GM23338 (cell line): Measurements from ENCODE around the gene KIRREL3. TPM values are rescaled to one million over a fixed set of nuclear protein-coding genes. Genes with fewer than 3 reads are reported as not detected.

Experiments
- ATAC-seq: fragments of 200-7000 bp; cut with Tn5 transposase; 3 replicates; pipeline ENCODE4 v1.9.1; 2020
- DNase-seq: peaks from one replicate; pipeline ENCODE4 v3.0.0-alpha.2; 2015; ENCODE audit warnings: low spot score
- H2AFZ ChIP-seq: fragments of 200-600 bp; sonication (generic); 2 replicates; pipeline ENCODE4 v1.8.0; 2016; ENCODE audit warnings: antibody characterized with exemption, mild to moderate bottlenecking, moderate library complexity
- H3F3A ChIP-seq: fragments of 200-600 bp; sonication (generic); replicated peaks from 2 replicates; pipeline ENCODE4 v1.8.0; 2017; ENCODE audit warnings: antibody characterized with exemption, mixed run types, low read depth
- H3K27ac ChIP-seq: fragments of 200-600 bp; sonication (generic); 2 replicates; pipeline ENCODE4 v1.6.1; 2016; ENCODE audit warnings: low read depth
- H3K27me3 ChIP-seq: fragments of 200-600 bp; sonication (generic); 2 replicates; pipeline ENCODE4 v1.8.0; 2016; ENCODE audit warnings: mild to moderate bottlenecking, mixed run types, moderate library complexity; ENCODE audit not compliant: insufficient read depth
- H3K36me3 ChIP-seq: fragments of 200-600 bp; sonication (generic); 2 replicates; pipeline ENCODE4 v1.8.0; 2016; ENCODE audit warnings: mild to moderate bottlenecking; ENCODE audit not compliant: insufficient read depth
- H3K4me1 ChIP-seq: fragments of 200-600 bp; sonication (generic); 2 replicates; pipeline ENCODE4 v1.8.0; 2016; ENCODE audit warnings: mild to moderate bottlenecking, moderate library complexity; ENCODE audit not compliant: insufficient read depth
- H3K4me2 ChIP-seq: fragments of 200-600 bp; sonication (generic); 2 replicates; pipeline ENCODE4 v1.7.1; 2017; ENCODE audit warnings: mixed run types
- H3K4me3 ChIP-seq: fragments of 200-600 bp; sonication (generic); 2 replicates; pipeline ENCODE4 v1.6.1; 2016; ENCODE audit warnings: mixed run types
- H3K79me2 ChIP-seq: fragments of 200-600 bp; sonication (generic); replicated peaks from 2 replicates; pipeline ENCODE4 v1.8.0; 2017; ENCODE audit warnings: mild to moderate bottlenecking; ENCODE audit not compliant: insufficient read depth
- H3K9me2 ChIP-seq: fragments of 200-600 bp; sonication (generic); 2 replicates; pipeline ENCODE4 v1.8.0; 2017; ENCODE audit not compliant: insufficient read depth
- H4K20me1 ChIP-seq: fragments of 200-600 bp; sonication (generic); replicated peaks from 2 replicates; pipeline ENCODE4 v1.8.0; 2017; ENCODE audit warnings: mild to moderate bottlenecking; ENCODE audit not compliant: insufficient read depth
- H3K27ac Mint-ChIP-seq: 2 replicates; pipeline ENCODE4 v1.8.0; 2020; ENCODE audit warnings: inconsistent platforms, mild to moderate bottlenecking, moderate library complexity, mixed read lengths
- H3K27me3 Mint-ChIP-seq: 3 replicates; pipeline ENCODE4 v1.8.0; 2022; ENCODE audit warnings: low read depth, mild to moderate bottlenecking, moderate library complexity, mixed read lengths, inconsistent platforms; ENCODE audit not compliant: insufficient read depth, poor library complexity
- H3K36me3 Mint-ChIP-seq: 3 replicates; pipeline ENCODE4 v1.8.0; 2021; ENCODE audit warnings: low read depth, mild to moderate bottlenecking, inconsistent platforms, moderate library complexity, mixed read lengths
- H3K4me1 Mint-ChIP-seq: 3 replicates; pipeline ENCODE4 v1.8.0; 2020; ENCODE audit warnings: mild to moderate bottlenecking, inconsistent platforms, mixed read lengths
- H3K4me3 Mint-ChIP-seq: 3 replicates; pipeline ENCODE4 v1.8.0; 2021; ENCODE audit warnings: moderate library complexity, mild to moderate bottlenecking, inconsistent platforms, mixed read lengths
- H3K9me3 Mint-ChIP-seq: 3 replicates; pipeline ENCODE4 v1.8.0; 2020; ENCODE audit warnings: moderate library complexity, mild to moderate bottlenecking, inconsistent platforms, mixed read lengths
- CTCF ChIP-seq, 2 experiments: fragments of 200-600 bp in 1 of 2; sonication (generic) in 1 of 2; conservative IDR thresholded peaks; 2 replicates each; pipeline versions ENCODE4 v1.5.1 to v1.6.1; 2016 to 2017; ENCODE audit warnings: antibody characterized with exemption in 2 of 2, low read depth in 2 of 2, mild to moderate bottlenecking in 2 of 2, moderate library complexity in 1 of 2
- ETS1 ChIP-seq: IDR thresholded peaks from 2 replicates; pipeline ENCODE4 v1.6.1; 2016; ENCODE audit warnings: antibody characterized with exemption
- EZH2phosphoT487 ChIP-seq: fragments of 200-600 bp; sonication (generic); IDR thresholded peaks from one replicate; pipeline ENCODE4 v1.8.1; 2018; ENCODE audit warnings: antibody characterized with exemption; ENCODE audit not compliant: unreplicated experiment
- ZNF114 ChIP-seq: fragments of 250-450 bp; sonication (Bioruptor Pico); IDR thresholded peaks from 2 replicates; pipeline ENCODE4 v1.5.0; 2020; ENCODE audit warnings: mild to moderate bottlenecking, moderate library complexity
- ZNF462 ChIP-seq: fragments of 250-450 bp; sonication (Bioruptor Pico); IDR thresholded peaks from 2 replicates; pipeline ENCODE4 v1.5.0; 2020; ENCODE audit warnings: mild to moderate bottlenecking, moderate library complexity
- polyA plus RNA-seq: library from polyadenylated mRNA; unstranded; fragments of >200 nt; fragmentation: Nextera tagmentation; extraction: Ambion mirVana; gene quantifications from 2 replicates; pipeline ENCODE4 v1.2.1, GENCODE V29; 2016
- total RNA-seq: library from RNA; depleted of rRNA; stranded (reverse); fragments of >200 nt; shearing (Covaris generic); gene quantifications from 2 replicates; pipeline ENCODE4 v1.2.3, GENCODE V29; 2014

The KIRREL3 gene
- total and polyA plus RNA-seq, 2 experiments from 2014 or later: 0.13 to 1.5 TPM

- no peak for DNase-seq
- Histone ChIP-seq H3K4me2 (no peak overlapping the region), H3K9me2 (no peaks in the 10 kb centered on the region), H3K27ac (no peak overlapping the region), H3K4me1 (peaks cover 11% of the 10 kb centered on the region; the same call in 1 of the 2 replicates), H3K79me2 (no peaks in the 10 kb centered on the region), H3F3A (0 out of 2 replicates have a peak, but pooled peaks cover 3% of the 10 kb centered on the region), H3K36me3 (no peaks in the 10 kb centered on the region), H2AFZ (no peak overlapping the region), H3K27me3 (0 out of 2 replicates have a peak, but pooled peaks cover 3% of the 10 kb centered on the region), H4K20me1 (no peaks in the 10 kb centered on the region), H3K4me3 (no peak overlapping the region)
- Mint-ChIP-seq H3K27ac (no peak overlapping the region), H3K4me1 (peaks cover 8% of the 10 kb centered on the region), H3K27me3 (peaks cover 12% of the 10 kb centered on the region), H3K4me3 (no peak overlapping the region), H3K9me3 (no peaks in the 10 kb centered on the region), H3K36me3 (peaks cover 17% of the 10 kb centered on the region)
- no peak for ATAC-seq
- TF ChIP-seq CTCF (conservative IDR thresholded peaks at IDR 0.05; ENCODE audit: low read depth in 2 of 2): no peak
- no peak for TF ChIP-seq ZNF462
- TF ChIP-seq ZNF114: no peak
- TF ChIP-seq EZH2phosphoT487: no peak
- TF ChIP-seq ETS1: no peak
Measured at GRCh38 chr11:126413843-126414405, 586.6 kb downstream of the KIRREL3 start.
